ENCODE results near the gene SEMA5A. TPM values are rescaled to one million over a fixed set of nuclear protein-coding genes. Genes with fewer than 3 reads are reported as not detected.

Gene SEMA5A
- total RNA-seq, 1 donor from 2014 or later = not detected

- H3K36me3 Mint-ChIP-seq (ENCODE audit: low read depth) = no peaks in the 10 kb centered on the region
- no peaks in the 10 kb centered on the region for H3K27me3 Mint-ChIP-seq
- no peak for DNase-seq
- intact Hi-C loops (cut with micrococcal nuclease) = no loop called here
- no peaks in the 10 kb centered on the region for H3K4me1 Mint-ChIP-seq
- H3K4me3 Mint-ChIP-seq = no peak overlapping the region
- H3K9me3 Mint-ChIP-seq = no peaks in the 10 kb centered on the region
- no peak overlapping the region for H3K27ac Mint-ChIP-seq
Measured at GRCh38 chr5:9558319-9558965, 12.6 kb upstream of the SEMA5A start.

DNA sequence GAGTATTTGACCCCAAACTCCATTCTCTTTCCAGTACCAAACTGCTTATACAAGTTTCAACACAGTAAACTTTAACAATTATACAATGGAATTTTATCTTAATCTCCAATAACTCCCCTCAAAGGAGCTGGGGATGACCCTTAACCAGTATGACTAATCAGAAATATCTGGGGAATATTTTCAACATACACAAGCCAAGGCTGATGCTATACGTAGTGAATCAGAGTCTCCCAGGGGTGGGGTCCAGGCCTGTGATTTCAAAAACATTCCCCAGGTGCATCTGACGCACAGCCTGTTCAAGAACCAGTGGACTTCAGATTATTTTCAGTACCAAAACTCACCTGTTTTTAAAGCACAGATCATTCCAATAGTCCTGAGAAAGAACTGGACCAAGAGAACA lies 11.8 kb upstream of the SEMA5A start:
- no peaks in the 10 kb centered on the region for H3K27me3 Mint-ChIP-seq
- intact Hi-C loops (cut with micrococcal nuclease) = no loop called here
- H3K4me1 Mint-ChIP-seq = no peaks in the 10 kb centered on the region
- no peaks in the 10 kb centered on the region for H3K9me3 Mint-ChIP-seq
- H3K36me3 Mint-ChIP-seq (ENCODE audit: low read depth) = no peaks in the 10 kb centered on the region
- H3K27ac Mint-ChIP-seq = no peak overlapping the region
- no peak overlapping the region for H3K4me3 Mint-ChIP-seq
- DNase-seq = peak; percentile 23

- H3K4me1 Mint-ChIP-seq = no peaks in the 10 kb centered on the region
- no peak for DNase-seq
- no peaks in the 10 kb centered on the region for H3K9me3 Mint-ChIP-seq
- intact Hi-C loops (cut with micrococcal nuclease) = no loop called here
- no peak overlapping the region for H3K27ac Mint-ChIP-seq
- H3K27me3 Mint-ChIP-seq = no peaks in the 10 kb centered on the region
- no peak overlapping the region for H3K4me3 Mint-ChIP-seq
- no peaks in the 10 kb centered on the region for H3K36me3 Mint-ChIP-seq (ENCODE audit: low read depth)
Measured at GRCh38 chr5:9555961-9556360, 10.1 kb upstream of the SEMA5A start.

GRCh38 chr5:9554122-9554521 lies 8.2 kb upstream of the SEMA5A start:
- H3K36me3 Mint-ChIP-seq (ENCODE audit: low read depth) = no peaks in the 10 kb centered on the region
- no peak overlapping the region for H3K4me3 Mint-ChIP-seq
- intact Hi-C loops (cut with micrococcal nuclease) = no loop called here
- no peaks in the 10 kb centered on the region for H3K27me3 Mint-ChIP-seq
- DNase-seq = no peak
- H3K9me3 Mint-ChIP-seq = no peaks in the 10 kb centered on the region
- H3K4me1 Mint-ChIP-seq = no peaks in the 10 kb centered on the region
- no peak overlapping the region for H3K27ac Mint-ChIP-seq

- H3K27ac Mint-ChIP-seq = no peak overlapping the region
- H3K27me3 Mint-ChIP-seq = no peaks in the 10 kb centered on the region
- H3K36me3 Mint-ChIP-seq (ENCODE audit: low read depth) = no peaks in the 10 kb centered on the region
- no peaks in the 10 kb centered on the region for H3K4me1 Mint-ChIP-seq
- DNase-seq = no peak
- intact Hi-C loops (cut with micrococcal nuclease) = no loop called here
- H3K9me3 Mint-ChIP-seq = no peaks in the 10 kb centered on the region
- H3K4me3 Mint-ChIP-seq = no peak overlapping the region
Measured at GRCh38 chr5:9553561-9553960, 7.7 kb upstream of the SEMA5A start.

DNA sequence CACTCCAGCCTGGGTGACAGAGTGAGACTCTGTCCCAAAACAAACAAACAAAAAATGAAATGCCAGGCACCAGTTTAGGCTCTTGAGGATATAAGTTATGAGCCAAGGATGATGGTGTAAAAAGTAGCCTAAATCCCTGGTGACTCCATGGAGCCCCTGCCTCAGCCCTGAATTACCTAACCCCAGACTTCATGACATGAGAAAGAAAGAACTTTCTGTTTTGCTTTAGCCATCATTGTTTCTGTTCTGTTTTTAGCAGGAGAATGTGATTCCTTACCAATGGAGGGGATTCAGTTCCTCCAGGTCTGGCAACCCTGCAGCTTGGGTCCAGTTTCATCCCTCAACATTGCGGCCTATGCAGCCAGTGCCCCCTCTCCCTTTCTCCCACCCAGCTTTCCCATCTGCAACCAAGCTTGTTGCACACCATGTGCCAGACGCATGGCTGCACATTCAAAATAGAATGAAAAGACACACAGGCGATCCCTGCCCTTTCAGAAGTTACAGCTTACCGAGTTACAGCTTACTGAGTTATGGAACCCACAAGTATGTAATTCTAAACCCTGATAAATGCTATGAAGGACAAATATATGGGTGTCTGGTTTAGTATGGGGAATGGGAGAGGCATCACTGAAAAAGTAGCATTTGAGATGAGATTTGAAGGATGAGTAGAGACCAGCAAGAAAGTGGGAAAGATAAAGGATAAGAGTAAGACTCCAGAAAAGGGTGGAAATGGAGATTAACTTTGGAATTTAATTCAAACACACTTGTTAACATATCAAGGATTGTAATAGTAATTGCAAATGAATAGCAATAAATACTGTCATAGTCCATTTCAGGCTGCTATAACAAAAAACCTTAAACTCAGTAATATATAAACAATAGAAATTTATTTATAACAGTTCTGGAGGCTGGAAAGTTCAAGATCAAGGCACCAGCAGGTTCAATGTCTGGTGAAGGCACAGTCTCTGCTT lies 6.0 kb upstream of the SEMA5A start:
- Mint-ChIP-seq H3K36me3 (ENCODE audit: low read depth) (no peaks in the 10 kb centered on the region), H3K4me3 (no peak overlapping the region), H3K4me1 (no peaks in the 10 kb centered on the region), H3K9me3 (no peaks in the 10 kb centered on the region), H3K27ac (no peak overlapping the region), H3K27me3 (peaks cover 6% of the 10 kb centered on the region)
- no peak for DNase-seq
- intact Hi-C loops (cut with micrococcal nuclease) = no loop called here

- no peak for DNase-seq
- Mint-ChIP-seq H3K4me1 (no peaks in the 10 kb centered on the region), H3K36me3 (ENCODE audit: low read depth) (no peaks in the 10 kb centered on the region), H3K27ac (no peak overlapping the region), H3K9me3 (no peaks in the 10 kb centered on the region), H3K4me3 (no peak overlapping the region), H3K27me3 (peaks cover 12% of the 10 kb centered on the region)
- intact Hi-C loops (cut with micrococcal nuclease) = loop anchor here (10.0 kb wide), 2 partner anchors 185 to 1625 kb away; no protein-coding TSS in a partner anchor
Measured at GRCh38 chr5:9549941-9550340, 4.1 kb upstream of the SEMA5A start.

- Mint-ChIP-seq H3K4me1 (no peaks in the 10 kb centered on the region), H3K27me3 (peaks cover 23% of the 10 kb centered on the region), H3K9me3 (no peaks in the 10 kb centered on the region), H3K27ac (no peak overlapping the region), H3K36me3 (ENCODE audit: low read depth) (no peaks in the 10 kb centered on the region), H3K4me3 (no peak overlapping the region)
- DNase-seq = no peak
- intact Hi-C loops (cut with micrococcal nuclease) = loop anchor here (10.0 kb wide), 2 partner anchors 183 to 1623 kb away; no protein-coding TSS in a partner anchor
Measured at GRCh38 chr5:9547122-9547947, 1.5 kb upstream of the SEMA5A start.

DNA sequence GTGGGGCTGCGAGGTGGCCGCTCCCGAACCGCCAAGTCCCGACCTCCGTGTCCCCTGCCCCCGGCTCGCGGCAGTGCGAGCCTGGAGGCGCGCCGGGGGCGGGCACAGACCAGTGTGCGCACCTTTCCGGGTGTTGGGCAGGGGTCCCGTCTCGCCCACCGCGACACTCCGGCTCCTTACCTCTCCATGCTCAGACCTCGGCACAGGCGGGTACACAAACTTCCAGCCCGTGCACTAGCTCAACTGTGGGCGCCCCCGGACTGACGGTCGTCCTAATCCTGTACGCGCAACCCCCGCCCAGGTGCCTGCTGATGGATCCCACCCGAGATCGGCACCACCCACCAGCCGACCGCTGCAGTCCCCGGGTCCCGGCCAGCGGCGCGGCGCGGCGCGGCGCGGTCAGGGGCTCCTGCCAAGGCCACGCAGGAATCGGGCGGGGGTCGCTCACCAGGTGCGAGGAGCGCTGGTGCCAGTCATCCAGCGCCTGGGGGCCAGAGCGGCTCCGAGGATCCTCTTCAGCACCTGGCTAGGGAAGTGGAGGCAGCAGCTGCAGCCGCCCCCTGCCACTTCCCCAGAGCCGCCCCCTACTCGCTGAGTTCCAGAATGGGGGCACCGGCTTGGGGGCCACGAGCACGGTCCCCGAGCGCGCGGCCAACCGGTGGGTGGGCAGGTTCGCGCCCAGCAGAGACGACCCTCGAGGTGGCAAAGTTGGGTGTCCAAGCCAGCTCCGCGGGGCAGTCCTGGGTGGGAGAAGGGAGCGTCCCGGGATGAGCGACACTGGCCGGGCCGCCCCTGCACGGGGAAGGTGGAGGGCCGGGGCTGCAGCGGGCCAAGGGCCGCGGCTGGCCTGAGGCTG lies 511 bp downstream of the SEMA5A start:
- no peak overlapping the region for H3K4me3 Mint-ChIP-seq

DNA sequence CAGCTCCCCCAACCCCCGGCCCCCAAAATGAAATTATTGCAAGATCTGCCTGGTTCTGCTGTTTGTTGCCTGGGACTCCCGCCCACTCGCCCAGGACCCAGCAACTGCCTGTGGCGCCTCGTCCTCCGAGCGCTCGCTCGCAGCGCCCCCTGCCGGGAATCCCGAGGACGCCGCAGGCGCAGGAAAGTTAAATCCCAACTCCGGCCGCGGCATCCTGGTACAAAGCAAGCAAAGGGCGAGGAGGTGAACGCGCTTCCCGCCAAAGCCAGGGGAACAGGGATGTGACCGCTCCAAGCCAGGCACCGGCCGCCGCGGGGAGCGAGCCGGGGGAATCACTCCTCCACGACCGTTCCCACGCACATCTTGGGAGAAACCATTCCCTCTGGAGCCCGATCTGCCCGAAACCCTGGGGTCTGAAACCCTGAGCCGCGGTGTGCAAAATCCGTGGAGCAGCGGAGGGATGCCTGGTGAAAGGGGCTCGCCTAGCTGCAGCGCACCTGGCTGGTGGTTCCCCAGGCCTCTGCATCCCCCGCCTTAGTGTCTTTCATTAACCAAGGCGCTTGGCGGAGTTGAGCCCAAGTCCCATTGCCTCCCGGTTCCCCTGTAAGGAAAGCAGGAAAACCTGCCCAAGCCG lies 1.3 kb downstream of the SEMA5A start:
- peaks cover 23% of the 10 kb centered on the region for H3K27me3 Mint-ChIP-seq
- intact Hi-C loops (cut with micrococcal nuclease) = loop anchor here (10.0 kb wide), 2 partner anchors 180 to 1620 kb away; no protein-coding TSS in a partner anchor
- H3K4me1 Mint-ChIP-seq = no peaks in the 10 kb centered on the region
- H3K4me3 Mint-ChIP-seq = peak overlapping the region; percentile 44
- no peaks in the 10 kb centered on the region for H3K9me3 Mint-ChIP-seq
- DNase-seq = peak; percentile 76
- H3K27ac Mint-ChIP-seq = no peak overlapping the region
- H3K36me3 Mint-ChIP-seq (ENCODE audit: low read depth) = no peaks in the 10 kb centered on the region

More for the DNA sequence above, 511 bp downstream of the SEMA5A start:
- Mint-ChIP-seq H3K4me1 (no peaks in the 10 kb centered on the region), H3K9me3 (no peaks in the 10 kb centered on the region), H3K27ac (no peak overlapping the region), H3K27me3 (peaks cover 23% of the 10 kb centered on the region), H3K36me3 (ENCODE audit: low read depth) (no peaks in the 10 kb centered on the region)
- DNase-seq = no peak
- intact Hi-C loops (cut with micrococcal nuclease) = loop anchor here (10.0 kb wide), 2 partner anchors 181 to 1621 kb away; no protein-coding TSS in a partner anchor

DNA sequence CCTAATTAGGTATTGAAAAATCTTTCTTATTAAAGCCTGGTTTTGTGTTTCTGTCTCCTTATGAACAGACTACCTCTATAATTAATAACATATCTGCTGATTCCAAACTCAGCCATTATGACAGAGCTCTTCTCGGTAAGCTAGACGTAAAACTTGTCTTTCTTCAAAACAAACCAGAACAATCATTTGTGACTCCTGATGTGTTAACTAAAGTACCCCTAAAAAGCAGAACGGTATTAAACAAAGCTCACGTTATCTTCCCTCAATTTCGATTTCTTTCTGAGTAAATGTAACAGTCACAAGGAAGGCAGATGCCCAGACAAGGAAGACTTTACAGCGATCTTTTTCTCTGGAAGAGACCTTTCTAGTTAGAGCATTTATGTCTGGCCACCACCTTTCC lies 1.8 kb downstream of the SEMA5A start:
- Mint-ChIP-seq H3K4me3 (peak overlapping the region; percentile 44), H3K9me3 (no peaks in the 10 kb centered on the region), H3K27ac (no peak overlapping the region), H3K27me3 (peaks cover 23% of the 10 kb centered on the region), H3K36me3 (ENCODE audit: low read depth) (no peaks in the 10 kb centered on the region), H3K4me1 (no peaks in the 10 kb centered on the region)
- no peak for DNase-seq
- intact Hi-C loops (cut with micrococcal nuclease) = loop anchor here (10.0 kb wide), 2 partner anchors 179 to 1619 kb away; no protein-coding TSS in a partner anchor

DNA sequence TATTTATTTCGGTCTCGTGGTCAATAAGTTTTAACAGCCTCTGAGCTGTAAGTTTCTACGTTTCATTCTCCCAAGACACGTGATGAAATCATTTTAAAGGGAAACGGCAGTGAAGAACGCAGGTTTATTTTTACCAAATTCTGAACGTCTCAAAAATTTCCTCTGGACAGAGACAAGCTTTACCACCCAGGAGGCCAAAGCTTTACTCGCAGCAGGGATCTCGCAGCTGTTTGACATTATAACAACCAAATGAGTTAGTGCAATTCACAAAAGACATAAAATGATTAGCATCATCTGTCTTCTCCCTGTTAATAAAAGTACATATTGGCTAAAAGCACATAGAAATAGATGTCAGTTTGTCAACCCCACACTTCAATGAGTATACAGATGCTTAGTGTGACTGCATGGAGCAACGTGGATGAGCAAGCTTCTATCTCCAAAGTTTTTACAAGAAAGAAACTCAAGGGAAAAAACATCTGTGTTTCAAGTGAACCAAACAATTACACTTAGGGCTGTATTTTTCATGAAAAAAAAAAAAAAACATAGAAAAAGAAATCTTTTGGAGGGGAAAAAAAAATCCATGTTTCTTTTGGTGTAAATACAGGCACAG lies 2.5 kb downstream of the SEMA5A start:
- Mint-ChIP-seq H3K27ac (no peak overlapping the region), H3K36me3 (ENCODE audit: low read depth) (no peaks in the 10 kb centered on the region), H3K4me3 (no peak overlapping the region), H3K27me3 (peaks cover 23% of the 10 kb centered on the region), H3K4me1 (no peaks in the 10 kb centered on the region), H3K9me3 (no peaks in the 10 kb centered on the region)
- intact Hi-C loops (cut with micrococcal nuclease) = loop anchor here (10.0 kb wide), 2 partner anchors 179 to 1619 kb away; no protein-coding TSS in a partner anchor
- no peak for DNase-seq

Data from activated CD4-positive, alpha-beta T cell treated with anti-CD3 and anti-CD28 coated beads, Interleukin-2, amount 10 ng/mL, durations not matched to agents 24 days and 14 days (primary cell).